NCI-H1417 treated with DMSO at 0.1 percent for 48 hours (cell line): Measurements from ENCODE around the gene ITPR3.

Experiments
- DNase-seq: peaks from one replicate; lab custom pipeline; 2025; lab: John Stamatoyannopoulos, UW

ITPR3 gene

GRCh38 chr6:33670086-33670660 lies 49.1 kb downstream of the ITPR3 start:
- no peak for DNase-seq

GRCh38 chr6:33670971-33671743 lies 50.0 kb downstream of the ITPR3 start:
- no peak for DNase-seq

- no peak for DNase-seq
Observed at GRCh38 chr6:33671744-33672072, 50.6 kb downstream of the ITPR3 start.

GRCh38 chr6:33672808-33673207 lies 51.7 kb downstream of the ITPR3 start:
- no peak for DNase-seq

- no peak for DNase-seq
Observed at GRCh38 chr6:33673851-33674250, 52.7 kb downstream of the ITPR3 start.

GRCh38 chr6:33675968-33676367 lies 54.8 kb downstream of the ITPR3 start:
- no peak for DNase-seq

GRCh38 chr6:33676416-33677142 lies 55.5 kb downstream of the ITPR3 start:
- DNase-seq: no peak

GRCh38 chr6:33677143-33677660 lies 56.1 kb downstream of the ITPR3 start:
- no peak for DNase-seq

- DNase-seq: no peak
Observed at GRCh38 chr6:33677689-33678088, 56.6 kb downstream of the ITPR3 start.

- no peak for DNase-seq
Observed at GRCh38 chr6:33678233-33678931, 57.3 kb downstream of the ITPR3 start.

- DNase-seq: no peak
Observed at GRCh38 chr6:33678932-33679490, 57.9 kb downstream of the ITPR3 start.

- no peak for DNase-seq
Observed at GRCh38 chr6:33679761-33680160, 58.6 kb downstream of the ITPR3 start.

GRCh38 chr6:33682341-33682740 lies 61.2 kb downstream of the ITPR3 start:
- DNase-seq: no peak

- DNase-seq: no peak
Observed at GRCh38 chr6:33683051-33683571, 62.0 kb downstream of the ITPR3 start.

- no peak for DNase-seq
Observed at GRCh38 chr6:33683576-33684427, 62.7 kb downstream of the ITPR3 start.

- no peak for DNase-seq
Observed at GRCh38 chr6:33684428-33684896, 63.3 kb downstream of the ITPR3 start.

GRCh38 chr6:33684983-33685382 lies 63.9 kb downstream of the ITPR3 start:
- DNase-seq: no peak

GRCh38 chr6:33685411-33686224 lies 64.5 kb downstream of the ITPR3 start:
- DNase-seq: no peak

GRCh38 chr6:33686225-33686924 lies 65.3 kb downstream of the ITPR3 start:
- no peak for DNase-seq
